HL-60/S4 treated with phorbol 12-myristate 13-acetate at 8.2 ng/mL for 4 days and 3 days (cell line): Measurements from ENCODE around the gene LGI2.

Experiments used
- in situ Hi-C: fragments of 300-500 bp; cut with MboI; formaldehyde crosslinking; loops from 2 replicates; pipeline ENCODE4 v1.15.0; 2022; ENCODE audit warnings: low sequenced_read_pairs

The LGI2 gene

DNA sequence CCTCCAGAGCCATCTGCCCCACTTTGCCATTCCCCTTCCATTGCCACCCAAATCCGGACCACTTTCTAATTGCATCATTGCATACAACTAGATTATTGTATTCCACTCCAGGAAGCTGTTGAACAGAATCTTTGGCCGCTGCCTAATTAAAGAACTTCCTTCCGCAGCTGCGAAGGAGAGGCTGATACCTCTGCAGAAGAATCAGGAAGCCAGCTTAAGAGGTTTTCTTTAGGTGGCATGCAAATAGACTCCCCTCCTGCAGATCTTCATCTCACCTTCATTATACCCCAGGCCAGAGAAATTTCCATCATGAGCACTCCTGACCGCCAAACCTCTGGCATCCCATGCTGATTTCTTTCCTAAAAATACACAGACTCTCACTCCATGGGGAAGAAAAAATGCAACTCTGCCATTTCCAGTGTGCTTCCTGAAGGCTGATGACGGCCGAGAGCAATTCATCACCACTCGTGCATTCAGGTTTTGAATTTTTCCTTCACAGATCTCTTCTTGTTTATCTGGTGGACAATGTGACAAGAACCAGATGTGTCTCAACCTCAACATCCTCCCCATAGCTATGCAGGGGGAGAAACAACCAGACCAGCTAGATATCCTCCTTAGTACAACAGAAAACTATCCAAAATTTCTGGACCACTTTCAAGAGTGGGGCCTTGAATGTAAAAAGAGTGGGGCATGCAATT lies 31.2 kb downstream of the LGI2 start:
- in situ Hi-C loops: loop anchor here (25.0 kb wide), 1 partner anchor 512 kb away; no protein-coding TSS in a partner anchor

DNA sequence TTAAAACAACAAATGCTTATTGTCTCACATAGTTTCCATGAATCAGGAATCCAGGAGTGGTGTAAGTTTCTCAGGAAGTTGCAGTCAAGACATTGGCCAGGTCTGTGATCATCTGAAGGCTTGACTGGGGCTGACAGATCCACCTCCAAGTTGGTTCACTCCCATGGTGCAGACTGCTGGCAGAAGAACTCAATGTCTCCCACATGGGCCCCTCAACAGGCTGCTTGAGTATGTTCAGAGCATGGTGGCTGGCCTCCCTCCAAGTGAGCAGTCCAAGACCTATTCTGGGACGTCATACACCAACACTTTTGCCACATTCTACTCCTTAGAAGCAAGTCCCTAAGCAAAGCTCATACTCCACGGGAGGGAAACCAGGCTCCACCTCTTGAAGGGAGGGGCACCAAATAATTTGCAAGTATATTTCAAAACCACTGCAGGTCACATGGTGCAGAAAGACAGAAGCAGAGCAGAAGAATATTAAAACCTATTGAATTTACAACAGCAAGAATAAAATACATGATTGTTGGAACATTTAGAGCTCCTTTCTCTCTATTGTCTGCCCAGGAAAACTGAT lies 35.3 kb downstream of the LGI2 start:
- in situ Hi-C loops: loop anchor here (25.0 kb wide), 1 partner anchor 508 kb away; no protein-coding TSS in a partner anchor

DNA sequence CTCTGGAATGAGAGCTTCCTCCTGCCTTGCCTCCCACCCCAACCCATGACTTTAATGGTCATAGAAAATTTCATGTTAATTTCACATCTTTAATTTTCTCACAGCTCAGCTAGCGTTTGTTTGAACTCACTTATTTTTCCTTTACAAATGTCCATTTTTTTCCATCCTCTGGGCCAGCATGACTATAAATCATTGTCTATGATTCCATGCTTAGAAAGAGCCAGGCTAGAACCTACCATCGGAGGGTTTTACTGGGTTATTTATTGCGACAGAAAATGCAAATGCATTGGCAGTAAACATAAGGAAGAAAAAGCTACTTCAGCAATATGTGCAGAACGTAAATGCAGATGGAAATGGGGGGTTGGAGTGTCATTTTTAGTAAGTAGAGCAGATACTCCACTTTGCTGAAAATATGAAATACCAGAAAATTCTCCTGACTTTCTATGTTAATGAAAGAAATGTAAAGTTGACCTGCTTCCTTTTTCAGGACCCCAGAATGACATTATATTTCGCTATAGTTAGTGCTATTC lies 37.1 kb downstream of the LGI2 start:
- in situ Hi-C loops: loop anchor here (25.0 kb wide), 1 partner anchor 506 kb away; no protein-coding TSS in a partner anchor

GRCh38 chr4:24992968-24993367 lies 37.8 kb downstream of the LGI2 start:
- in situ Hi-C loops: loop anchor here (25.0 kb wide), 1 partner anchor 506 kb away; no protein-coding TSS in a partner anchor

- in situ Hi-C loops: loop anchor here (25.0 kb wide), 1 partner anchor 504 kb away; no protein-coding TSS in a partner anchor
These were observed 39.7 kb downstream of the LGI2 start for GRCh38 chr4:24991015-24991414.

- in situ Hi-C loops: loop anchor here (25.0 kb wide), 1 partner anchor 502 kb away; no protein-coding TSS in a partner anchor
These were observed 41.4 kb downstream of the LGI2 start for GRCh38 chr4:24989327-24989726.

- in situ Hi-C loops: loop anchor here (25.0 kb wide), 1 partner anchor 501 kb away; no protein-coding TSS in a partner anchor
These were observed 42.0 kb downstream of the LGI2 start for GRCh38 chr4:24988776-24989175.

- in situ Hi-C loops: loop anchor here (25.0 kb wide), 1 partner anchor 498 kb away; no protein-coding TSS in a partner anchor
These were observed 45.9 kb downstream of the LGI2 start for GRCh38 chr4:24984602-24985532.

DNA sequence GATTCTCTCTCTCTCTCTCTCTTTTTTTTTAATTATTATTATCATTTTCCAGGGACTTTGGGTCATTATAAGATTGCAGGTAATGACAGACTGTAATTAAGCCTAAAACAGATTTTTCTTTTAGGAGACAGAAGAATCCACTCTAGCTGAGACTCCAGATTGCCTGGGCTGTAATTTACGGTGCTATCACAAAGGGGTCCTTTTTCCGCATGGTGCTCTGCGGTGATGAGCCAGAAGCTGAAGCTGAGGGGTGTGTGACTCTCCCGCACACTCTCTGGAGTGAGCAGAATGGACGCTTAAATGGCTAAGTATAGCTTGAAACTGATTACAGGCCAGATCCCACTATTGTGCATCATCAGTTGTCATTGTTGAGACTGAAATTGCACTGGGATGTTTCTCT lies 50.0 kb downstream of the LGI2 start:
- in situ Hi-C loops: loop anchor here (25.0 kb wide), 1 partner anchor 493 kb away; no protein-coding TSS in a partner anchor

DNA sequence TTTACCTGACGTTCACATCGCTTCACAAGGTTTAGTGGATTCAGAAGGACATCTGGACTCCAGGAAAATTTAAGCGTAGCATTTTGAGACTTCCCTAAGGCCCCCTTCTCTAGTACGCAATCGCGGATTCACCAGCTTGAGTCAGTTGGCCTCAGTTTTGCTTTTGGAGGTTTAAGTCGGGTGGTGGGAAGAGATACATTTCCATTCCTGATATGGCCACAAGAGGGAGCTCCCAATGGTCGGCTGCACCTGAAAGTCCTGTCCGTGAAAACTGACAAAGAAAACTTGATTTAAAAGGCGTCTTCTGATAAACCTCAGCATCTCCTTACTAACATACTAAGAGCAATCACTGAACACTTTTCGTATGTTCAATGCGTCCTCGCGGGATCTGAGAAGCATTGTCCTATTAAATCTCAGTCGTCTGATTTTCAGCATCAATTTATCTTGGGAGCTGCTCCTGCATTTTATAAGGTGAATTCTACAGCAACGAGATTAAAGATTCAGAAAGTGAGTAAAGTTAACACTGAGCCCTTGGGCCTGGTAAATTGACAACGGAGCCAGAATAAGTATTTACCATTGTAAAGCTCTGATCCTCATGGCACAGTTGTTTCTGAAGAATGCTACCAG lies 50.6 kb downstream of the LGI2 start:
- in situ Hi-C loops: loop anchor here (25.0 kb wide), 1 partner anchor 493 kb away; no protein-coding TSS in a partner anchor

GRCh38 chr4:24979554-24979953 lies 51.2 kb downstream of the LGI2 start:
- in situ Hi-C loops: loop anchor here (25.0 kb wide), 1 partner anchor 492 kb away; no protein-coding TSS in a partner anchor

- in situ Hi-C loops: loop anchor here (25.0 kb wide), 1 partner anchor 491 kb away; no protein-coding TSS in a partner anchor
These were observed 52.3 kb downstream of the LGI2 start for GRCh38 chr4:24978291-24979075.

GRCh38 chr4:24975510-24975909 lies 55.2 kb downstream of the LGI2 start:
- in situ Hi-C loops: loop anchor here (25.0 kb wide), 1 partner anchor 488 kb away; no protein-coding TSS in a partner anchor

- in situ Hi-C loops: no loop called here
These were observed 56.8 kb downstream of the LGI2 start for GRCh38 chr4:24973747-24974601.

DNA sequence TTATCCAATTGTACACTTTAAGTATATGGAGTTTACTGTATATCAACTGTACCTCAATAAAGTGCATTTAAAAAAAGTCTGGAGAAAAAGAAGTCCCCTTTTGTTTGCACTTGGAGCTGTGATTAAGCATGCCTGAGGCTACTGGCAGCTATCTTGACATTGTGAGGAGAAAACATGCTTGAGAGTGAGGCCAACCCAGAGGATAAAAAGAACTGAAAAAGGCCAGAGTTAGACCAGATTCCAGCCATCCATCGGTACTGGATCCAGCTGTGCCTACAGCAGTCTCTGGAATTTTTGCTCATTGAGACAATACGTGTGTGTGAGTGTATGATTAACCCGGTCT lies 57.4 kb downstream of the LGI2 start:
- in situ Hi-C loops: no loop called here

DNA sequence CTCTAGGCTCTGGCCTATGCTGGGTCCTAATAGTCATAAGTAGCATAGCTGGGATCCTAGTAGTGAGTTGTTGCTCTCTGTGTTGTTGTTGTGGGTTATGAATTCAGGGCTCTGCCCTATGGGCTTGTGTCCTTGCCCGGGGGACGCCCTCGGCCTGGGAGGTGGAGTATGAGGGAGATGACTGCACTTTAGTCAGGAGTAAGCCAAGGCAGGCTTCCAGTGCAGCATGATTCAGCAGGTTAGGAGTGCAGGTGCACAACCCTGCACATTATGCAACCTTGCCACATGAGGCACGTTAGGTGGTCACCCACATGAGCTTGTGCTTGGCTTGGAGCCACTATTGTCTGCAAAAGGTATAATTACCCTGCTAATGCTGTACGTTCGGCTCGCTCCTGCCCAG lies 59.6 kb downstream of the LGI2 start:
- in situ Hi-C loops: no loop called here

DNA sequence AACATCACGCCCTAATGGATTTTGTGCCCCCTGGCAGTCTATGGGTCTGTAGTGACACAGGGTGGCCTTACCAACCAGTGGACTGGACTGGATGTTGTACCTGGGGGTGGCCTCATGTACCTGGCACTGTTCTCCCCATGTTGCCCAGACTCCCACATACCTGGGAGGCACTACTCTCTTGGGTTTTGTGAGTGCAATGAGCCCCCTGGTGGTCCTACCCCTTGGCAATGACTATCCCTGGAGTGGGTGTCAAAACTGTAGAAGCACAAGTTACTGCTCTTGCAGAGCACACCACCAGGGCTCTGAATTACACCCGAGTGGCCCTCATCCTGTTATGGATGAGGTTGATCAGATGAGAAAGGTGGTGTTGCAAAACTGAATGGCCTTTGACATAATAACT lies 60.1 kb downstream of the LGI2 start:
- in situ Hi-C loops: no loop called here

DNA sequence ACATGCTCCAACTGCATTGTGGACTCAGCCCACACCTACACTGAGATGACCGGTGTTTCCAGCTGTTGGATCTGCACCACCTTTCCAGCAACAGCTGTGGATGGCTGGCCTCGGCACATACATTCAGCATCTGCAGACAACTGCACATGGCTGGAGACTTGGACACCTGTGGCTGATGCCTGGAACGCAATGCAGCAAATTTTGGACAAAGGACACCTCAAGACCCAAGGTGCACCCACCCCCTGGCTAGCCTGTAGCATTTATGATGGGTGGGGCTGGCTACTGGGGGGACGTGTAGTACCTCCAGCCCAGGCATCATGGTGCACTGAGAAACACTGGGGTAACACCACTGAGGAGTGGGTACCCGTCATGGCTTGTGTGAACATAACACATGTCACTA lies 60.6 kb downstream of the LGI2 start:
- in situ Hi-C loops: no loop called here
